DLD1 (cell line): Measurements from ENCODE around the gene ADA.

Source experiments
- in situ Hi-C: cut with HindIII; loops from 2 replicates; pipeline ENCODE4 v1.10.0; 2017; ENCODE audit warnings: low sequenced_read_pairs

Gene ADA

DNA sequence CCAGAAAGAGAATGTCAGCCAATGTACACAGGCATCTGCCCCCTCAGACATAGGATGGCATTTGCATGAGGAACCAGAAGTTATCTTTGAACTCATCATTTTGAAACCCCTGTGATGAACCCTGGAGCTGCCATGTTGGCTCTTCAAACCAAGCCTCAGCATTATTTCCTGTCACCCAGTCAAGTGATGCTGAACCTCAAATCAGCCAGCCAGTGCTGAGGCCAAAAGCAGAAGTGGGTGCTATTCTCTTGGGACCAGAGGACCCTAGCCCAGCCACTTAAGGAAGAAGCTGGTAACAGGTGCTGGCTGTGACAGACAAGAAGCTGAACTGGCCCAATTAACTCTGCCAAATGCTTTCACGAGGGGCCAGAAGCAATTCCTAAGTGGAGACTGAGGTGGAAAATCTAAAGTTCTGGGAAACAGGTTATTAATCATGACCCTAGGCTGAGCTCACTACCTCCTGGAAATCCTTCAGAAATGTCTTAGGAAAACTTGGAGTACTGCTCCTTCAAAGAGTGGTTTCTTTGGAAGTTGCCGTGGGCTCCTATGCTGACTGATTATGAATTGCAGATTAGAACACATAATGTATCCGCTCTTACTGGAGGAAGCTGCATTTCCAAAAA, 65.1 kb downstream of the ADA start:
- in situ Hi-C loops = no loop called here

DNA sequence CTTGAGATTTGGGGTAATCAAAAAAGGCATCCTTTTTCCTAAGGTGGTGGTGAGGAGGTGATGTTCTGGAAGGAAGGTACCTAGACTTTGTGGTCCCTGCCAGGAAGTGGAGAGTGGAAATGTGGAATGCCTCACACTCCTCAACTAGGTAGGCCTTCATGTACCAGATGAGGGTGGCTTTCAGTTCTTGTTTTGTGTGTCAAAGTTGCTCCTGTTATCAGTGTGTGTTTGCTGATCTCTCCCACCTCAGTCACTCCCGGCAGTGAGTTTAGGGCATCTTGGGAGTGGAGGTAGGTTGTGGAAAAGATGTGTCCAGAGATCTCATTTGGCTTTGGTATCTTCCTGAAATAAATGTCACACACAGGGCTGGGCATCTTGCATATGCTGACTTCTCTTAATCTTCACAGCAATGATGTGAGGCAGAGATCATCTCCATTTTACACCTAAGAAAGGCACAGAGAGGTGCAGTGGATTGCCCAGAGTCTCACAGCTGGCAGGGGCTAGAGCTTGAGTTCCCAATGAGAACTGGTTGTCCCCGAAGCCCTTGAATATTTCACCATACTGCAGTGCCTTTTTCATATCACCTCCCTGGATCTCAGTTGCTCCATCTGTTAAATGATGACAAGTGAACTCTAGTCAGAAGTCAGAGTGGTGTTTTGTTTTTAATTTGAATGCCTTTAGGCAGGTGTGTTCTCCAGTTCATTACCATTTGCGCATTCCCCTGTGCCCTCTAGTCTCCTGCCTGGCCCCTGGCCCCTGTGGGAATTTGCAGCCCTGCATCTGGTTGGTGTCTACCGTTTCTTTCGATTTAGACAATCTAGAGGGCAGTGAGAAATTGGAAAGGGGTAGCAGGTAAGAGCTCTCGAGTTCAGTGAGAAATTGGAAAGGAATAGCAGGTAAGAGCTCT, 66.2 kb downstream of the ADA start:
- in situ Hi-C loops = no loop called here

DNA sequence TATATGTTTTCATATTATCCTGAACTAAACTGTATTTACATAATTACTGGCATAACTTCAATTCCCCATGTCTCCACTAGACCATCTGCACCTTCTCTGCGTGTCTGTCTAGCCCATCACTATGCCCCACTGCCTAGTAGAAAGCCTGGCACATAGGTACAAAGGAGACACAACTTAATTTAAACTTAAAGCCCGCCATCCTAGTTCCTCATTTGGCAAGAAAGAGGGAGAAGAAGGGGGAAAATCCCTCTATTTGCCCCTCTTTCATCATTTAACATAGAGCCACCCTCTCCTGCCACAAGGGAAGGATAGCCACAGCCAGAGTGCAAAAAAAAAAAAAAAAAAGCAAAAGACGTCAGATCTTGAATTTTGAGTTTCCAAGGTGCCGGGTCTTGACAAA, 67.3 kb downstream of the ADA start:
- in situ Hi-C loops = no loop called here

DNA sequence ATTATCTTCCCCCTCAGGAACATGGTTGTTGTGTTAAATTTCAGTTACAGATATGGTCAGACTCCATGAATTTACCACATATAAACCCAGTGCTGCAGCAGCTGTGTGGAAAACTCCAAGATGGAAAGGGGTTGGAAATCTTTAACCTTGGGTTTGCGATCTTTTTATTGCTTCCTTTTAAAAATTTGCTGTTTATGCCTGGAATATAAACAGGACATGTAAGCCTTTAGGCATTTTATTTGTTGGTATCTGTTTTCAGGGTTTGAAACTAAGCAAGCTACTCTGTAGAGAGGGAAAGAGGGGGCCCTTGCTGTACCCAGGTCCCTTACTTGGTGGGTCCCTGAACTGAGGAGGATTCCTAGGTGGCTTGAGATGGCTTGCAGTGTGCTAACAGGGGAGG, 68.3 kb downstream of the ADA start:
- in situ Hi-C loops = no loop called here

DNA sequence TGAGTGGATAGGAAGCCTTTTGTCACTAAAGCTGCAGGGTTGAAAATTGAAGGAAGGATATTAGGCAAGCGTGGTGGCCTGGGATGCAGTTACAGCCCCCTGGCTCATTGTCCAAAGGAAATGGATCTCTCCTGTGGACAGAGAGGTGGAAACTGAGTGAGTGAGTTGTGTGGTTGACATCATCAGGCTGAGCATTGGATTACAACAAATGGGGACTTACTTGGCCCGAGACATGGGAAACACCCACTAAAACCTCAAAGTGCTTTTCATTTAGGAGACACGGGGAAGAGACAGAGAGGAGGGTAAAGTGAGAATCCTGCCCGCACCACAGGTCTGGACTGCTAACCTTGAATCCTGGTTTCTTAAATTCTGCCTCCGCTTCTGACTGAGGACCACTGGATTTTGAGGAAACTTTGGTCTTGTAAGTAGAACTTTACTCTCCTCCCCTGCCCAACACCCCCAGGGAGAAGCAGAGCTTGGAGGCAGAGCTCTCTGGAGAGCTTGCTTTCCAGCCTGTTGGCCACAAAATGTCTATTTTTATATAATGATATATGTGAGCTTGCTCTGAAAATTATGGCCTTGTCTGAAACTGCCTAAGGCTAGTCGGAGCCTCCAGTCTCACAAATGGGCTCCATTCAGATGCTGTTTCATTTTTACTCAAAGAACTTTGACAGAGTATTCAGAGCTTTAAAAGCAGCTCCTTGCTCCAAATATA, 69.0 kb downstream of the ADA start, which contains the start of gene PKIG:
PKIG (plus strand) TSS at position 269 of the 715 bp plus-strand sequence. CDS start 31,978 bp downstream, outside the sequence.
- in situ Hi-C loops = no loop called here

DNA sequence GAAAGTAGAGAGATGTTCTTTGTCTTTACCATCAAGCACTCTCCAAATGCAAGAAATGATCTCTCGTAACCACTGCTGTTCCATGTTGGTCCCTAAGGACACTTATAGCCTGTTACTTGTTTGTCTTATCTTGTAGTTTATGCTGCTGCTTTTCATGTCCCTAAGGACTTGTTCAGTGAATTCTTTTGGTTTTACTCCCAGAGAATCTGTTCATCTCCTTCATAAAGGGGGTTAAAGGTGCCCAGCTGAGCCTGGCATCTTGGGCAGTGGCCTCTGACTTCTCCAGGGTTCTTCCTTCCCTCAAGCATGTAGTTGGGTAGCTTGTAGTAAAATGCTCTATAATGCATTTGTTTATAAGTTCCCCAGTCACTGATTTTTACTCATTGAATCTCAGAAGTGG, 70.0 kb downstream of the ADA start:
- in situ Hi-C loops = no loop called here

DNA sequence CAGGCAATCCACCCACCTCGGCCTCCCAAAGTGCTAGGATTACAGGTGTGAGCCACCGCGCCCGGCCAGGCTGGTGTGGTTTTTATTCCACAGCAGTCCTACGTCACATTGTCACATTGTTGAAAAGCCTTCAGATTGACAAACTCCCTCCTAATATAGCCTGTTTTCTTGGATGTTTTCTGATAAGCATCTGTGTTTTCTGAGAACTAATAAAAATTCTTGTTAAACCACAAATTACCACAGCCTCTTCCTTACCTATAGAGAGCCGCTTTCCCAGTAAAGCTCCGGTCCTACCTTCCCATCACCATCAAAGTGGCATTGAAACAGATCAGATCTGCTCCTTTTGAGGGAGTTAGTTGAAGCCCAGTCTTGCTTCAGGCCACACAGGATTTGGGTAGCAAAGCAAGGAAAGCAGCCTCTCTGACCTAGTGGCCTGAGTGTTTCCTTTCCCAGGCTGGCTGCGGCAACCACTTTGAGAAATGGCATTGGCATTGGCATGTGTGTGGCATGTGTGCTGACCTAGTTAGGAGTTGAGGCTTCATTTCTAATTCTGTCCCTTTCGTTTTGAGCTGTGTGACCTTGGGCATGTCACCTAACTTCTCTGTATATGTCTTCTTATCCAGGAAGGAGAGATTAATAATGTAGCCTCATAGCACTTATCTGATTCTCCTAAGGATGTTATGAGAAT, 70.8 kb downstream of the ADA start:
- in situ Hi-C loops = no loop called here

DNA sequence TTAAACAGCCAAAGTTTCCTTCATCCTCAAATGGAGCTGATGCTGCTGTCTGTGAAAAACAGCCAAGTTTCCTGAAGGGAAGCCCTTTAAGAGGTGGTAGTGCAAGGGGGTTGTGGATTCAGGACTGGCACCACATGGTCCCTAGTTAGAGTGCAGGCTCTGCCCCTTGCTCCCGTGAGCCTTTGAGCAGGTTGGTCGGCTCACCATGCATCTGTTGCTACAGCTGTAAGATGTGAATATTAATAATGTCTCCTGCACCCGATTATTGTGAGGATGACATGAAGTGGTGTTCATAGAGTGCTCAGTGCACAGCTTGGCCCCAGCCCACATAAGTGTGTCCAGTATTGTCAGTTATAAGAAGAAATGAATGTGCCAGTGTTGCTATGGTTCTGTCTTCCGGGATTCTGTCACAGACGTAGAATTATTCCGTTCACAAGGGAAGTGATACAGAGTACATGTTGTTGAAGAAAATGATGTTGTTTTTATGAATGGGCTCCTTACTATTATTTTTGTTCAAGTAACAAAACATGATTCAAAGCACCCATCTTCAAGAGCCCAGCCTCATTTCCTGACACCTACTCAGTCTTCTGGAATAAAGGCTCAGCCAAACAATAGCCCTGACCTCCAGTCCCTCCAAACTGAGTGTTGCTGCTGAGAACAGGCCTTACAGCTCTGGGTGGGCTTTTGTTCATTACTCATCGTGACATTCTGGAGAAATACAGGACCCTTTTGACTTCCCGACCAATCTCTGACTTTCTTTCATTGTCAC, 72.0 kb downstream of the ADA start:
- in situ Hi-C loops = no loop called here

DNA sequence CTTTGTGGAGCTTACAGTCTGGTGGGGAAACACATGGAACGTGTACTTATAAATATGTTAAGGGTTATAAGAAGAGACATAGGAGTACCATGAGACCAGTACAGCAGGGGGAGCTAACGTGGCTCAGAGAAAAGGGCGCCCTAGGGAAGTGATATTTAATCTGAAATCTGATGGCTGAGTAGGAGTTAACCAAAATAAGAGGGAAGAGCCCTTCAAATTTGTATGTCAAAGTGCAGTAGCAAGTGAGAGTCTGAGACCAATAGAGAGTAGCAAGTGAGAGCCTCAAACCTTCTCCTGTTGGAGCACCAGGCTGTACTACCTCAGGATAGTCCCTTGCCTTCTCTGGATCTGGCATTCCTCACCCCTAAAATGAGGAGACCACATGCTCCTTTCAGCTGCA, 75.2 kb downstream of the ADA start:
- in situ Hi-C loops = no loop called here

DNA sequence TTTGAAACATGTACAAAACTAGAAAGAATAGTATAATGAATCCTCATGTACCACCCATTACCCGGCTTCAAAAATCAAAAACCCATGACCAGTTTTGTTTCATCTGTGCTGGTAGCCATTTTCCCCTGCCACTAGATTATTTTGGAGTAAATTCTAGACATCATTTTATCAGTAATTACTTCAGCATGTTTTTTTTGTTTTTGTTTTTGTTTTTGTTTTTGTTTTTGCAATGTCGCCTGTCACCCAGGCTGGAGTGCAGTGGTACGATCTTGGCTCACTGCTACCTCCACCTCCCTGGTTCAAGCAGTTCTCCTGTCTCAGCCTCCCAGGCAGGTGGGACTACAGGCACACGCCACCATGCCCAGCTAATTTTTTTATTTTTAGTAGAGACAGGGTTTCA, 77.1 kb downstream of the ADA start:
- in situ Hi-C loops = no loop called here

DNA sequence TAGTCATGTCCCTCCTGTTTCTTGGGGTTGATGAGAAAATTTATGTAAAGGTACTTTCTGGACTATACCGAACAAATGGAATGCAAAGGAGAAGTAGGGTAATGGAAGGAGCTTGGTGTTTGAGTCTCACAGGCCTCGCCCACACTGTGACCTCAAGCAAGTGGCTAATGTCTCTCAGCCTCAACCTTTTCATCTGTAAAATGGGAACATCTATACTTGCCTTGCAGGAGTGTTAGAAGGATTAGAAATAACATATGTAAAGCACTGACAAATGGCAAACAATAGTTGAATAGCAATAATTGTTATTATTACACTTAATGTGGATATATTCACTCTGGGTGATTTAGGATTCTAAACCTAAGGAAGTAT, 78.0 kb downstream of the ADA start:
- in situ Hi-C loops = no loop called here

DNA sequence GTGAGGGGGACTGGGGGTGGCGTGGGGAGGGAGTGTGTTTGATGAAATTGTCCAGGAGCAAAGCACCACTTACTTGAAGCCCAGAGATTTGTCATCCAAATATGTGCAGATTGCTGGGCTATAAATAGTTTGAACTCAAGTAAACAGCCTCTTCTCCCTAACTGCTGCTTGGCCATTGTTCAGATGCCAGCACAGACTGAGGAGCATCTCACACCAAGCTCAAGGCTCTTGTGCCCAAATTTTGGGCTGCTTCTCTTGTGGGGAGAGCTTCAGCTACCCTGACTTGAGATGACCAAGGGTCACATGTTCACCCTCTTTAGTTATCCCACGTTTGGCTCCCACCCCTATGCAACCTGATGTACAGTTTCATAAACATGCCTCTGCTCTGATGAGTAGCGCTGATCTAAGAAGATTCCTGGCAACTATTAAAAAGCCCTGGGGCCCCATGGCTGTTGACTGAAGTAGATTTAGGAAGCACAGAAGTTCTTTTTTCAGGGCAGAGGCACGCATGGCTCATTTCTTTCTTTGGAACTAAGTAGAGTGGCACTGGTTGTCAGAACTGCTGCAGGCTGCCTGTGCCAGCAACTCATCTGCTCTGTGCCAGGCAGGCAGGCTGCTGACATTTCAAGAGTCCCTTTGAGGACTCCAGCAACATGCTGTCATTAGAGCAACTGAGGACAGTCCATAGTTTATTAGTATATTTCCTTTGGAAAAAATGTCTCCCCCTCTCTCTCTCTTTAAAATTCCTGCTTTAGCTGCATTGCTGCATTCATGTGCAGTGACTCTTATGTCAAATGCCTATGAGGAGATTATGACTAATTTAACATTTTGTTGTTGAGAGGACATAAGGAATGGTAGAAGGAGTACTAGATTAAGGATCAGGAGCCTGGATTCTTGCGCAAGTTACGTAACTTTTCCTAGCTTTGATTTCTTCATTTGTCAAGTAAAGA, 78.7 kb downstream of the ADA start:
- in situ Hi-C loops = no loop called here

DNA sequence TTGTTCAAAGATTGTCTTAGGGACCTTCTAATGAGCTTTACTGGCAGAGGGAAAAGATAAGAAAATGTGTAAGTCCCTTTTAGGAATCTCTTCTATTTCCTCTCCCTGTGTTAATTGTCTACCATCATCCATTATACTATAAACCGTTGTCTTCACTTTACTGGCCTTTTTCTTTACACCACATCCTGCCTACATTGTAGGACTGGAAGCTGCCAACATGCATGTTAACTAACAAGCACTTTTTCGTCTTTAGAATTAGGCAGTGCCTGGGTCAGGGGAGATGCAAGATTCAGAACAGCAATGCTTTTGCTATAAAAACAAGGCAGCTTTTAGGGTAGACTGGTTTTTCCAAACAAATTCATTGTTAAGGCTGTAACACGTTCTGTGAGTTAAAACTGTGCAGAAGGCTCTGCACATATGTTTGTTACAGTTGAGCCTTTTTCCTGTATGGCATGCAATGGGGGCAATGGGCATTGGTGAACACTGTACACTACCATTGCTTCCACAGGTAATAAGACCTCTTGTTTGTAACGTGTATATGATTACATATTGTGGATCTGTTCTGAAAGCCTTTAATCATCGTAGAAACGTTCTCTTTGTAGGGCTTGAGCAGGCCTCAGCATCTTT, 80.0 kb downstream of the ADA start:
- in situ Hi-C loops = no loop called here

DNA sequence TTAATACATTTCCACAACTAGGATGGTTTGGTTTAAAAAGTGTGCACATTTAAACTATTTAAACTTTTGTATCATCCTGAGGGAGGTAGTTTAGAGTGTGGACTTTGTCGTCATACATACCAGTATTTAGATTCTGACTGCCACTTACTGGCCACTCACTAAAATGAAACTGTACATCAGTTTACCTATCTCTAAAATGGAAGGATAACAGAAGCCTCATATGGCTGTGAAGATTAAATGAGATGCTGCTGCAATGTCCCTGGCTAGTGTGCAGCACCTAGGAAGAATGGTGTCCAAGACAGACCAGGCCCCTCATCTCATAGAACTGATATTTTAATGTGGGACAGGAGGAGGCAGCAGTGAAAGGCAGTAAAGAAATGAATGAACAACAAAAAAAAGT, 81.1 kb downstream of the ADA start:
- in situ Hi-C loops = no loop called here
